Measurements from ENCODE around the gene ZSCAN9.

ZSCAN9 gene

DNA sequence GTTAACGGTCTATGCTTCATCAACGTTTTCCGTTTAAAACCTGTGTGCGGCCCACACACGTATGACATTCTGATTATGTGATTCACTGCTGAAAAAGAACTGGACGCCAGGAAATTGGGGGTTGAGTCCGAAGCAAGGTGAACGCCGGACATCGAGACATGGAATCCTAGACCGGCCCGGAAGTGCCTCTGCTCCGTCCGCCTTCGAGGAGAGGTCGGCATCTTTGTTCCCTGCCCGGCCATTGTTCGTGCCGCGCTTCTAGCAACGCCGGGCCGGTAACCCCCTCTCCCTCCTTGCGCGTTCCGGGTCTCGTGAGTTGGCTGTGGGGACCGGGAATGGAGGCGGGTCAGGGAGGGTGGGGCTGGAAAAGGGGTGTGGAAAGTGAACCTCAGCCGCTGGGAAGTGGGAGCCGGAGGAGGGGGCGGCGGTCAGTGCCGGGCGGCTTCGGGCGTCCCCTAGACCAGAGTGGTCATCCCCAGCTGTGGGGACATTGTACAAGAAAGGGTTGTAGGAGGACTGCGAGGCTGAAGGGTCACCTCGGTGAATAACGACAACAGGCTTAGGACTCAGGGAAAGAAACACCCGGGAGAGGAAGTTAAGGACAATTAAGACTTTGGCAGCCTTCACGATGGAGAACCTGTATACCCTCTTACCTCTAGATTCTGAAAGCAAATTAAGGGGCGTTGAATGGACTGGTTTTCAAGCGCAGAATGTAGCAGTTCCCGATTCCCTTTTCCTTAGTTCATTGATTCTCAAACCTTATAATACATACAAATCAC lies at the start of gene ZSCAN9:
ZSCAN9 (plus strand) TSS at position 220 of the 779 bp plus-strand sequence. CDS start 1,810 bp downstream, outside the sequence.
- DNase-seq: peak in 53 of 56 donors; percentile 7 to 80 (median 47)

DNA sequence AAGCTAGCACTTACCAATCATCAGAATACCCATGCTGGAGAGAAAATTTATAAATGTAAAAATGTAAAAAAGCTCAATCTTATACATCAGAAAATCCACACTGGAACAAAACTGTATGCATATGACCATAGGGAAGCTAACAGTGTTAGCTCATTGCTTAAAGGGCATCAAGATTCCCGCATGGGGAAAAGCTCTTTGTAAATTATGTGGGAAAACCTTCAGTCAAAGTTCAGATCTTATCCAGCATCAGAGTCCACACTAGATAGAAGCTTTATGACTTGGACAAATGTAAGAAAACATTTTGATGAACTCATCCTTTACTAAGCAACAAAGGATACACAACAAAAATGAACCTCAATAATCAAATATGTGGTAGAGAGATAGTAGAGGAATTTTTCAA lies 48.7 kb upstream of the ZSCAN9 start:
- no peak for DNase-seq

DNA sequence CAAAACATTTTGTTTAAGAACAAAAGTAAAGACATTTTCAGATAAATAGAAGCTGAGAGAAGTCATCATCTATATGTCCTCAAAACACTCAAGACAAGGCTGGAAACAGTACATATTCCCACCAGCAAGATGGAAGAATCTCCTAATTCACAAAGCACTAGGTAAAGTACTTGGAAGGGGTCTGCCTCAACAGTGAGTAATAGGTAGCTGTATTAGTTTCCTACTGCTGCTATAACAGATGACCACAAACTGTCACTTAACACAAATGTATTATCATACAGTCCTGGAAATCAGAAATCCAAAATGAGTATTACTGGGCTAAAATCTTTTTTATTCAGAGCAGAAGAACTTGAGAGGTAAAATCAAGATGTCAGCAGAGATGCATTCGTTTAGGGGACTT lies 42.8 kb upstream of the ZSCAN9 start:
- DNase-seq: no peak

DNA sequence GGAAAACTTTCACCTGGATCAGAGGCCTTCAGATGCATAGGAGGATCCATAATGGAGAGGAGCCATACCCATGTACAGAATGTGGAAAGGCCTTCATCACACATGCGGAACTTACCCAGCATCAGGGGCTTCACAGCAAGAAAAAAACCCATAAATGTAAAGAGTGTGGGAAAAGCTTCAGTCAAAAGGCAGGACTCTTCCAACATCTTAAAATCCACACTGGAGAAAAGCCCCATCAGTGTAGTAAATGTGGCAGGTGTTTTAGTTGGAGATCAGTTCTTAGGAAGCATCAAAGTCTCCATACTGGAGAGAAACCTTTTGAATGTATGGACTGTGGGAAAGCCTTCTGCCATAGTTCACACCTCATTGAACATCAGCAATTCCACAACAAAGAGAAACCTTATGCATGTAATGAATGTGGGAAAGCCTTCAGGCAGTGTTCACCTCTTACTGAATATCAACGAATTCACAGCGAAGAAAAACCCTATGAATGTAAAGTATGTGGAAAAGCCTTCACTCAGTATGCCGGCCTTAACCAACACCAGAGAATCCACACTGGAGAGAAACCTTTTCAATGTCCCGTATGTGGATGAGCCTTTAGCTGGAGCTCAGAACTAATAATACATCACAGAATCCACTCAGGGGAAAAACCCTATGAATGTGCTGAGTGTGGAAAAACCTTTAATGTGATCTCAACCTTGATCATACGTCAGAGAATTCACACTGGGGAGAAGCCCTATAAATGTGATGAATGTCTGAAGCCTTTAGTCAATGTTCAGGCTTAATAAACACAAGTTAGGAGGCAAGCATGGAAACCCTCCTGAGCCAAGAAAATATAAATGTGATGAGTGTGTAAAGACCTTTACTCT lies 36.7 kb upstream of the ZSCAN9 start:
- no peak for DNase-seq

DNA sequence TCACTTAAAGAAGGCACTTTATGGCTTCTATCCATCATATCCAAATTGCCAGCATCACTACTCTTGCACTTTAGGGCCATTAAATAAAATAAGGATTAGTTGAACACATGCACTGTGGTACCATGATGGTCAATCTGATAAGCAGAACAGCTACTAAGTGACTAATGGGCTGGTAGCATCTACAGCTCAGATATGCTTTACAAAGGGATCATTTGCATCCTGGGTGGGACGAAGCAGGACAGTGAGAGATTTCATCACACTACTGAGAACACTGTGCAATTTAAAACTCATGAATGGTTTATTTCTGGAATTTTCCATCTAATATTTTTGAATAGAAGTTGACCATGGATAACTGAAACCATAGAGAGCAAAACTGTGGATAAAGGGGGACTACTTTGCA lies 25.1 kb upstream of the ZSCAN9 start:
- DNase-seq: no peak

DNA sequence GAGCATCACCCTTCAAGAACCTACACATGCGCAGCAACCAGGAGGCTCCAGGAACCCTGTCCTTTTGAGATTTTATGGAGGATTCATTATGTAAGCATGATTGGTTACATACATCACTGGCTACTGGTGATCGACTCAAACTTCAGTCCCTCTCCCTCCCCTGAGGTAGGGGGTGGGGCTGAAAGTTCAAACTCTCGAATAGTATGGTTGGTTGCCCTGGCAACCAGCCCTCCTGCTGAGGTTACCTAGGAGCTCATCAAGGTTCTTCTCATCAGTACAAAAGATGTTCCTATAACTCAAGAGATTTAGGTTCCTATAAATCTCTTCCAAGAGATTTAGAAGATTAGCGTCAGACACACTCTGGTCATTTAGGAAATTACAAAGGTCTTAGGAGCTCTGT lies 21.9 kb upstream of the ZSCAN9 start:
- DNase-seq: no peak

DNA sequence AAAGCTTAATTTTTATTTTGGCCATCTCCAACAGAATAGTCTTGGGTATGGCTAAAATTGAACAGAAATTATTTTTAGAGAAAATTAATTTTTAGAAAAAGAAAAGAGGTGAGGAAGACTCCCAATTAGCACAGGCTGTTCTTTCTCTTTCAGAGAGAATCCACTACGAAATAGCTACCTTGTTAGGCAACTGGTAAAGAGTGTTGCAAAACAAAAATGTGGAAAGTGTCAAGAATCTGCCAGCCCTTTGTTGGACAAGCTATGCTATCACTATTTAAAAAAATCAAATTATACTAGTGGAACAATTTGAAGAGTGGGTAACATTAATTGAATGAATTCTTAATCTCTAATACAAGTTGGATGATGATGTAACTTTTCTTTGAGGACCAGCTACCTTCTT lies 19.2 kb upstream of the ZSCAN9 start:
- DNase-seq: no peak

DNA sequence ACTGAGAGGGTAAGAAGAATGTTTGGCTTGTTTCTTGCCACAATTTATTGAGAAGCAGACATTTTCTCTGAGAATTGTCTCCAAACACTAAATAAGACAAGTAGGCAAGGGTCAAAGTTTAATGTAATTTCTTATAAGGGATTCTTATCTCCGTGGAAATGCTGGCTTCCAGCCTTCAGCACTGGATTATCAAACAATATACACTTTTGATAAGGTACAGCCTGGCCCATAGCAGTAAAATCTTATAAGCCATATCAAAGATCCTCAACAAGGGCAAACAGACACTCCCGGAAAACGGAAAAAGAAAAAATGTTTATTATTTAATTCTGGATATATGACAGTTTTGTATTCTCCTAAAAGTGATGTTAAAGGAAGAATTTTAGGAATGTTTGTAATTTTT lies 18.5 kb upstream of the ZSCAN9 start:
- no peak for DNase-seq

DNA sequence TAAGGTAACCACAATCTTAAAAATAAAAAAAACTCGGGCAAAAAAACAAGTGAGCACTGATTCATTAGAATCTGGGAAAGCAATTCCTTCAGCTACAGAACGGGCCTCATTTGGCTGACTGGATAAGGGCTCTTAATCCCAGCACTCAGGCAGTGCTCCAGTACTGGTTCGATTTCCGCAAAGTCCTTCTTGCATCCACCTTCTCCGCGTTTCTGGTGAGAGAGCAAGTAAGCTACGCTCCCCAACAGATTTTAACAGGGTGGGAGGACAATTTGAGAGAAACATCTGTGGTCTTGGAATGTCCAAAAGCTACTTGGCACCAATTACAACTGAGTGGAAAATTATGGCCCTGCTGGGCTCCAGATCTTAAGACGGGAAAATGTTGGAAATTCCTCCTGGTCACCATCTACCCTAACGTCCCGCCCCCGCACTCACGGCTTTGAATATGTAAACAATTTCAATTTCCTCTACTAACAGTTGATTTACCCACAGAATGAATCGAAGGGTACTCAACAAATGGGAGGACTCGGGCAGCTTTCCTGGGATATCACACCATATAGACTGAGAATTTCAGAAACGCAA lies 18.1 kb upstream of the ZSCAN9 start:
- DNase-seq: no peak

DNA sequence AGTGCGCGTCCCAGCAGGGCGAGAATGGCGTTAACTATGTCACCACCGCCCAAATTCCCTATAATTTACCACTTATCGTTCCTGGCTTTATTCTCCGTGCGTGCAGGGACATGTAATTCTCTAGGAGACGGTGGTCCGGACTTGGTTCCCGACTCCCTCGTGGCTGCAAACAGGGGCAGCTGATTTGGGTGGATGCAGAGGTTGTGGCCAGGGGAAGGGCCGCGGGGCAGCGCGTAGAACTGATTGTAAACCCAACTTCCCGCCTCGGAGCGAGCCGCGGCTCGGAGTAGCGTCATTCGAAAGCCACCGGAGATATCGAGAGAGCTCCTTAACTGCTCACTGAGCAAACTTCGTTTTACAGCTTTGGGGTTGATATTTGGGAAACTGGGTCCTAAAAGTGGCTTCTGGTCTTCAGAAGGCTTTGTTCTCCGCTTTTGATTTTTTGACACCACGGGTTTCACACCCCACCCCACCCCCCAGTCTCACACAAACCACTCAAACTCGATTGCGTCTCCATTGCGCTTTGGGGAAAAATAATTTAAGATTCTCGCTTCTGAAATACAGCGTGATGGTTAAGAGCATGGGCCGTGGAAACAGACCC lies 17.5 kb upstream of the ZSCAN9 start:
- DNase-seq: no peak

DNA sequence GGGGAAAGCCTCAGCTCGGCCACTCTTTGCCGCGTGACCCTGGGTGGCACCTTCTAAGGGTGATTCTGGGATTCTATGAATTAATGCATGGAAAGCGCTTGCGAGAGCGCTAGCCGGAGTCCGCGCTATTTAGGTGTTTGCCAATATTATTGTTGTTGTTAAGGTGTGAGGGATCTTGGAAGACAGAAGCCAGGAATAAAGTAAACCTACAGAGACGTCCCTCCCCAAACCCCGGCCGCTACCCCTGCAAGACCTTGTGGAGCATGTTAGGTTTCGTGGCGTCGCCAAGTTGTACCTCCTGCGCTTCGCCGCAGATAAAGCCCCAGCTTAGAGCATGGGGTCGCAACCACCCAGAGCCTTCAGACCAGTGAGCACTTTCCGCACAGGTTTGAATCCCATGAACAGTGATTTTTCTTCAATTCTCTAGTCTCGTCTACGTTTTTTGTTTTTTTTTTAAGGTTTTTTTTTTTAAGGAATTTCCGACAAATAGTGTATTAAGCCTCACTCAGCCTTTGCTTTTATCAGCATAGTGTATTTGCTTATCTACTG lies 16.9 kb upstream of the ZSCAN9 start:
- no peak for DNase-seq

DNA sequence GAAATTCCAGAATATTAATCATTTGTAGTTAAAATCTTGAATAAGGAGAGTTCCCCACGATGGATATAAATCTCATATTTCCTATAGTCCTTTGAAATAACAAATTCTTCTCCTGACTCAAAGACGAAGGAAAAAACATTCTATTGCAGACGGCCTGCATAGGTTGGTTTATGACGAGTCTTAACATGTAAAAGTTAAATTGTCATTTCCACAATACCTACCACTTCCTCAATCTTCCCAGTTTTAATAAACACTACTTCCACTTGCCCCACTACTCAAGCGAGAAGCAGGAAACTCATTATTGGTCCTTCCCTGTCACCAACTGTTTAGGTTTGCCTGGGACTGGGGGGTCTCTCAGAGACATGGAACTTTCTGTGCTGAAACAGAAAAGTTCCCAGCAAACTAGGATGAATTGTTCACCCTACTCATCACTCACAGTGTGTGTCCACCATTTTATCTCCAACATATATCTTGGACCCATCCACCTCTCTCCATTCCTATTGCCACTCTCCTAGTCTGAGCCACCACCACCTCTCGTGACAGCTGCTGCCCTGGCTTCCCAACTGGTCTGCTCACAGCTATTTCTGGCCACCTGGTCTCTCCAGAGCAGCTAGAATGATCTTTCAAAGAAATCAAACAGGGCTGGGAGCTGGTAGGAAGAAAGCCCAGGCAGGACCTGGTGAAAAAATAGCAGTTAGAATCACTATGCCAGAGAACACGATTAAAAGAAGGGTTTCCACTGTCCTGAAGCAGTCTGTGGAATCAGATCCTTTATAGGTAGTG lies 15.1 kb upstream of the ZSCAN9 start:
- DNase-seq: no peak

DNA sequence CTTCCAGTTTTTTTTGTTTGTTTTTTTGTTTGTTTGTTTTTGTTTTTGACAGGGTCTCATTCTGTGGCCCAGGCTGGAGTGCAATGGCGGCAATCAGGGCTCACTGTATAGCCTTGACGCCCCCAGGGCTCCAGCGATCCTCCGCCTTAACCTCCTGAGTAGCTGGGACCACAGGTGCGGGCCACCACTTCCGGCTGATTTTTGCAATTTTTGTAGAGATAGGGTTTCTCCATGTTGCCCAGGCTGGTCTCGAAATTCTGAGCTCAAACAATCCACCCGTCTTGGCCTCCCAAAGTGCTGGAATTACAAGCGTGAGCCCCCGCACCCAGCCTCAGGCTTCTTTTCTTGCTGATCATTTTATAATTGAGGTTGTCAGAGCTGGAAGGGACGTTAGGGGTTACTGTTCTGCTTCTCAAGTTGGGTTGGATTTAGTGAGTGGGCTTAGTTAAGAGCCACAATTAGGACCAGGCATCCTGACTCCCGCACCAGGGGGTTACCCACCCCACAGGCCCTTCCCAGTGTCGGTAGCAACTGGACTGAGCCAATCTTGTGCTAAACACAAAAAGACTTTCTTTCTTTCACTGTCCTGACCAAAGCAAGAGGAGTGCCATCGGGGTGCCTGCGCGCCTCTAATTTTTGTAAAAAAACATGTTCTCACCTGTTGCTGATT lies 13.1 kb upstream of the ZSCAN9 start:
- DNase-seq: no peak

DNA sequence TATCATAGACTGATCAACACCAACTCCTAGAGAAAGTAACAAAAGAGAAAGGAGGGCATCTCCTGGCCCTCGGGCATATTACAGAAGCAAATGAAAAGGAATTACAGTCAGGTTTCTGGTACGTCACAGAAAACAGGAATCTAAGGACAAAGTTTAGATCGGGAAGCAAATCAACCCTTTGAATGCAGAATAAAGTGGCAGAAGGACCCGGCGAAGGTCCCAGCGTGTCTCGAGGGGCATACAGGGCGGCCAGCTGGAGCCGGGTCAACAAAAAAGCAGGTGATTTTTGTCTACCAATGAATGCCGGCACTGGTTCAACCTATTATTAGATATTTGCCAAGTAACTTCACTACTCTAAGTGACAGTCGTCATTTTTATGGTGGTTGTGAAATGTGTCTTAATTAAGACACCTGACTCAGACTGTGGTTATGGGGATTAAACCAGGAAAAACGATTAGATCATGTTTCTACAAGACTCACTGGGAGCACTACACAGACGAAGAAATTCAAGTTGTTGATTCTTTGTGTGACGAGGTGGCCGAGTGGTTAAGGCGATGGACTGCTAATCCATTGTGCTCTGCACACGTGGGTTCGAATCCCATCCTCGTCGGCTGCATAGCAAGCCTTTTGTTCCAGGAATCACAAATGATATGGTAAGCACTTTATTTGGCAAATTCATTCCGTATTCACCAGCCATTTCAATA lies 12.4 kb upstream of the ZSCAN9 start:
- no peak for DNase-seq

DNA sequence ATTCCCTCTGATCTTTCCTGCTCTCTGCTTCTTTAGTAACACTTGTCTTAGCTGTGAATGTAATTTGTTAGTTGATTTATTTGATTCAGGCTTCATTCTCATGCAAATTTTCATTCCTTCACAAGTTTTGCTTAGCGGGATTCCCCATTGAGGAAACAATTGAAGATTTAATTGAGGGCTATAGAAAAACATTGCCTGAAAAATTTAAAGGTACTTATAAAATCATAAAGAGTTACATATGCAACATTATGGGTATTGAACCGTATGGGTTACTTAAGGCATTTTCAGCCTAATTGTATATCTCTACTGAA lies 11.9 kb upstream of the ZSCAN9 start:
- no peak for DNase-seq

DNA sequence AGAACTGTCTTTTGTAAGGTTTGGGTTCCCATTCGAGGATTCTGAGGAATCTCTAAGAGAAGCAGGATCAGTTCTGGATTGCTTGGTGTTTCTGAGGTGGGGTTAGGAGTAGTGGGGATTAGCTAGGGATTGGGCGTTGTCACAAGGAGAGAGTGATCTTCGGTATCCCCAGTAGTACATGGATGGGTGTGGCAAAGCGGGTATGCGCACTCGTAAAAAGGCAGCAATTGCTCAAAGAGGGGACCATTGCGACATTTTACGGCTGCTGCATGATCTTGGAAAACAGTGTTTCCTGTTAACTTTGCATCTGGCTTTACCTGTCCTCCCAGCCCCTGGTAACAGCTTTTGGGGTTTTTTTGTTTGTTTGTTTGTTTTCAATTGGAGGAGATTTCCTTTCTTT lies 9.7 kb upstream of the ZSCAN9 start:
- no peak for DNase-seq

DNA sequence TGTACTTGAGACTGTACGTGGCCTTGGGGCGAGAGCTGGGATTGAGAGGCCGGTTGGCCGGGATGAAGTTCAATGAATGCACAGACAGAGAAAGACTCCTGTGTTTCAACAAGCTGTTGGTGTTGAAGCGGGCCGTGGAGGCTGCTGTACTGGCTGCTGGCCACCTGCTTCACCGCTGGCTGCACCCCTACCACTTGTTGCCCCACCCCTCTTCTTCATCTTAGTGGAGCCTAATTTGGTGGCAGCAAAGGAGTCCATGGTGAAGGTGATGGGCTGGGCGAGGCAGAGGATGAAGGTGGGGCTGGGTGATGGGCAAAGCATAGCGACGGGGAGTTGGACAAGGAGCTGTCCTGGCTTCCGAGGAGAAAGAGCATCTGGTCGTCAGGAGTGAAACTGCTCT lies 7.2 kb upstream of the ZSCAN9 start:
- DNase-seq: no peak

DNA sequence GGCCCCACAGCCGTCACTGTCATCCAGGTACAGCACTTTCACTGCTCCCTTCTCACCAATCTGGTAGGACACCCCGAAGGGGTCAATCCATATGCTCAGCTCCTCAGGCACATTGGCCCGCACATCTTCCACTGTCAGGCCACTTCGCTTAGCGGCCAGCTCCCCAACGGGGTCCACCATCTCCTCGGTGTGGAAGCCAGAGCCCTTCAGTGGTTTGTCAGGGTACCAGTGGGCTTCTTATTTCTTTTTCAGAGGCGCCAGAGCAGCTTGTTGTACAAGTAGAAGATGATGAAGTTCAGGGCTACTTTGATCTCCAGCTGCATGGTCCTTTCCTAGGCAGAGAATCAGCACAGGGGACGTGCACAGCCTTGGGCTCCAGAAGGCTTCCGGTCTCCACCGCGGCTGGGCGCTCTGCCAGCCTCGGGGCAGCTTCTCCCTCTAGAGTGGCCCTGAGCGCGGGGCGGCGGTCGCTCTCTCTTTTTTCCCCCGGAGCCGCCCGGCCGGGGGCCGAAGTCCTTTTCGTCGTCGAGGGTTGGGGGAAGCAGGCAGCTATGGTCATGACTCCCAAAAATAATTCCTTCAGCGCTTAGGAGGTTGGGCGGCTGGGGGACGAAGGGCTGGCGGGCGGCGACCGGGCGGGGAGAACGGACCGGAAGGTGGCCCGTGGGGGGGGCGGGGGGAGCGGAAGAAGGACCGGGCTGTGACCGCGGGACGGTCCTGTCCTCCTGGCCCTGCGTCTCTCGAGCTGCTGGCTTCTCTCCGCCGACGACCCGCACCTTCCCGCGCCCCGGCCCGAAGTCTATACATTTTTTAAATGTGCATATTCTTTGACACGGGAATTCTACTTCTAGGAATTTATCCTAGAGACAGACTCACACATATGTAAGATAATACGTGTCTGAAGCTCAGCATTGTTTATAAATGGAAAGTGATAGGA lies 6.5 kb upstream of the ZSCAN9 start:
- peak in 44 of 56 donors; percentile 1 to 76 (median 40) for DNase-seq
